Camera-type eye (tissue), 1 donor: ENCODE measurements around the gene P2RY12. TPM values are rescaled to one million over a fixed set of nuclear protein-coding genes. Genes with fewer than 3 reads are reported as not detected.

ENCODE experiments used
- total RNA-seq: library from RNA; depleted of rRNA; stranded (reverse); fragments of >200 nt; gene quantifications from one replicate; pipeline ENCODE4 v1.2.3, GENCODE V29; 2014

The P2RY12 gene
- total RNA-seq: 3.0 TPM

GRCh38 chr3:151384741-151385174 is at the start of gene P2RY12:
Gene P2RY12 (minus strand): TSS chr3:151384753. CDS start chr3:151338845, 45,908 bp downstream.

GRCh38 chr3:151329363-151329762 is 55.2 kb downstream of the P2RY12 start, which contains the start of gene P2RY13:
Gene P2RY13 (minus strand): TSS chr3:151329549. CDS start chr3:151329528, 21 bp downstream.

GRCh38 chr3:151316267-151316991 is 68.1 kb downstream of the P2RY12 start, which contains the start of gene GPR87:
Gene GPR87 (minus strand): TSS chr3:151316820. CDS start chr3:151300100, 16,720 bp downstream.

Other genes starting within 250 kb of the P2RY12 start
- gene GPR171, start 181.5 kb downstream of the P2RY12 start, total RNA-seq: 0.38 TPM
- gene P2RY14, start 106.2 kb downstream of the P2RY12 start, total RNA-seq: 4.9 TPM
- gene GPR87, start 67.9 kb downstream of the P2RY12 start, total RNA-seq: 1.3 TPM
- 0.55 TPM for gene P2RY13, start 55.2 kb downstream of the P2RY12 start, total RNA-seq
- 36.2 TPM for gene IGSF10, start 76.3 kb upstream of the P2RY12 start, total RNA-seq